Putamen (tissue), 1 donor: ENCODE results near the gene PPM1M.

Source experiments
- DNase-seq: peaks from one replicate; pipeline ENCODE4 v3.0.0-alpha.2; 2016; ENCODE audit warnings: low spot score

Gene PPM1M

GRCh38 chr3:52295671-52296208 is 50.2 kb downstream of the PPM1M start:
- no peak for DNase-seq

DNA sequence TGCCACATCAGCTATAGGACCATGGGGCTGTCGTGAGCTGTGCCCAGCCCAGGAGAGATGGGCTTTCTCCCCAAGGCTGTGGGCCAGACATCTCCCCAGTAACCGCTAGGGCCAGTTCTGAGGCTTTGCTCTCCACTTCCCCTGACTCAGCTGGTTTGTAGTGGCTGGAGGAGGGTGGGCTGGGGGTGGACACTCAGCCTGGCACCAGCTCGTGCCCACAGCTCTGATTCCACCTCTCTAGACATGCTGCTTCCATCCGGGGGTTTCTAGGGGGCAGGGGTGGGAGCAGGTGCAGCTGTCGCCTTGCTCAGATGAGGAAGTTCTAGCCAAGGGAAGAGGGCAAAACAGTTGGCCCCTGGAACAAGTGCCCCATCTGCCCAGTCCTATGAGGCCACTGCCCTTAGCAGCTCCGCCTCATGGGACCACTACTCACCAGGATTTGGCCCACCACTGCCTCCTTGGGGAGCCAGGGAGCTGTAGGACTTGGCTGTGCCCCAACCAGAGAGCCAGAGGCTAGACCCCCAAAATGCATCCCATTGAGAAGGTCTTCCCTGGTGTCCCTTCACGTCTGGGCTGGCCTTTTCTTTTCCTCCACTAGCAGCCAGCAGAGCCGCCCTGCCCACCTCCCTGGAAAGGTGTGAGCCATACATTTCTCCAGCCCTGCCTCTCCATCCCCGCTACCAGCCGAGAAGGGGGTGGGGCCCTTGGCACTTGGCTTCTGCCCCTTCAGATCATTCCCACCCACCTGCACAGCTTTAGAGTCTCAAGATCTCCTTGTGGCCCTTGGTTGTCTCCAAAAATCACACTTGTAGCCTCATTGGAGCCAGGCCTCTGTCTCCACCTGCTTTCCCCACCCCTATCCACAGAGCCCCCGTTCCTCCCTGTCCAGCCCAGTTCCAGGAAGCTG is 51.9 kb downstream of the PPM1M start:
- DNase-seq = no peak

- no peak for DNase-seq
These were observed 52.9 kb downstream of the PPM1M start for GRCh38 chr3:52298149-52299098.

- no peak for DNase-seq
These were observed 53.8 kb downstream of the PPM1M start for GRCh38 chr3:52299247-52299878.
